K562 (cell line): Measurements from ENCODE around the gene DAPK2. TPM values are rescaled to one million over a fixed set of nuclear protein-coding genes. Genes with fewer than 3 reads are reported as not detected.

Experiments used
- ATAC-seq: fragments of 200-7000 bp; cut with Tn5 transposase; 3 replicates; pipeline ENCODE4 v1.9.1; 2020; ENCODE audit warnings: moderate library complexity
- BruUV-seq: library from RNA; stranded (reverse); fragments of 400-500 nt; replicated peaks from 2 replicates; lab custom pipeline; 2021; lab: Mats Ljungman, UMichigan
- CTCF ChIA-PET: fragments of 300-600 bp; formaldehyde crosslinking; extraction: SDS; loops from one replicate; lab custom pipeline; 2021; ENCODE audit warnings: low intra/inter-chr PET ratio; lab: Yijun Ruan, JAX
- POLR2A ChIA-PET: fragments of 300-600, 350-650 bp; sonication (Branson Sonifier 250); formaldehyde crosslinking; extraction: SDS; loops from one replicate; lab custom pipeline; 2021; ENCODE audit warnings: antibody characterized with exemption, inconsistent platforms; lab: Yijun Ruan, JAX
- DNase-seq, 4 experiments: peaks; one replicate each; pipeline versions ENCODE4 v3.0.0 to v3.0.0-alpha.2; 2011 to 2018; ENCODE audit warnings: low spot score in 3 of 4, mixed read lengths in 3 of 4; ENCODE audit errors: extremely low read depth in 1 of 4
- FAIRE-seq: peaks from 2 replicates; lab custom pipeline; 2011; peaks lifted over from hg19 to GRCh38; lab: Jason Lieb, UNC
- H2AFZ ChIP-seq: 2 replicates; pipeline ENCODE4 v1.6.0; 2011; ENCODE audit warnings: low read depth, low read length, control low read depth, inconsistent platforms
- H3K27ac ChIP-seq: fragments of 200-600 bp; 3 replicates; pipeline ENCODE4 v1.8.0; 2011; ENCODE audit warnings: low read depth, mild to moderate bottlenecking, control low read depth, inconsistent platforms, low read length, moderate library complexity, mixed read lengths; ENCODE audit errors: extremely low read depth
- H3K27me3 ChIP-seq, 2 experiments: fragments of 300-600 bp in 1 of 2; 2 replicates in 1 of 2; 3 replicates in 1 of 2; pipeline versions ENCODE4 v1.6.0 to v1.8.0; 2011; ENCODE audit warnings: inconsistent platforms in 2 of 2, low read length in 2 of 2, mild to moderate bottlenecking in 1 of 2, mixed read lengths in 1 of 2, moderate library complexity in 1 of 2; ENCODE audit not compliant: control insufficient read depth in 2 of 2, insufficient read depth in 2 of 2
- H3K36me3 ChIP-seq: fragments of 300-600 bp; 3 replicates; pipeline ENCODE4 v1.8.0; 2011; ENCODE audit warnings: mild to moderate bottlenecking, low read length, inconsistent platforms; ENCODE audit not compliant: control insufficient read depth, insufficient read depth
- H3K4me1 ChIP-seq, 2 experiments: fragments of 200-600 bp in 1 of 2; replicated peaks in 1 of 2; 2 replicates in 1 of 2; 3 replicates in 1 of 2; pipeline versions ENCODE4 v1.5.1 to v1.8.0; 2011; ENCODE audit warnings: inconsistent platforms in 2 of 2, low read length in 2 of 2, mild to moderate bottlenecking in 1 of 2, mixed read lengths in 1 of 2, moderate library complexity in 1 of 2; ENCODE audit not compliant: control insufficient read depth in 2 of 2, insufficient read depth in 2 of 2
- H3K4me2 ChIP-seq: 2 replicates; pipeline ENCODE4 v1.6.1; 2011; ENCODE audit warnings: low read length, control low read depth, inconsistent platforms, mixed read lengths; ENCODE audit not compliant: insufficient read depth
- H3K4me3 ChIP-seq: fragments of 200-600 bp; sonication (generic), shearing (Covaris generic); 2 replicates; pipeline ENCODE4 v1.5.1; 2016; ENCODE audit warnings: control low read depth, inconsistent platforms
- H3K79me2 ChIP-seq: fragments of 200-600 bp; 3 replicates; pipeline ENCODE4 v1.8.0; 2011; ENCODE audit warnings: low read length, inconsistent platforms; ENCODE audit not compliant: control insufficient read depth, insufficient read depth
- H3K9ac ChIP-seq, 2 experiments: 2 replicates each; pipeline versions ENCODE4 v1.6.0 to v1.6.1; 2011; ENCODE audit warnings: low read depth in 2 of 2, low read length in 2 of 2, control low read depth in 1 of 2, inconsistent platforms in 1 of 2, mild to moderate bottlenecking in 1 of 2, mixed read lengths in 1 of 2; ENCODE audit not compliant: insufficient read depth in 1 of 2
- H3K9me1 ChIP-seq: one replicate; pipeline ENCODE4 v1.6.0; 2011; ENCODE audit warnings: inconsistent platforms, mild to moderate bottlenecking, low read length, moderate library complexity; ENCODE audit not compliant: control insufficient read depth, insufficient read depth
- H3K9me3 ChIP-seq: replicated peaks from 2 replicates; pipeline ENCODE4 v1.5.1; 2011; ENCODE audit warnings: low read depth, low read length, inconsistent platforms; ENCODE audit not compliant: control insufficient read depth, insufficient read depth
- H4K20me1 ChIP-seq: replicated peaks from 2 replicates; pipeline ENCODE4 v1.6.1; 2011; ENCODE audit warnings: low read length, inconsistent platforms, mixed read lengths; ENCODE audit not compliant: control insufficient read depth, insufficient read depth
- BCOR ChIP-seq: fragments of 450-650 bp; IDR thresholded peaks from 2 replicates; pipeline ENCODE4 v1.6.1; 2016
- HDAC2 ChIP-seq: fragments of 450-650 bp; IDR thresholded peaks from 2 replicates; pipeline ENCODE4 v1.6.1; 2016; ENCODE audit warnings: mild to moderate bottlenecking
- POLR2AphosphoS2 ChIP-seq: IDR thresholded peaks from 2 replicates; pipeline ENCODE4 v1.6.1; 2012; ENCODE audit warnings: low read length, improper control_type of control experiment
- TARDBP ChIP-seq: fragments of 450-650 bp; IDR thresholded peaks from 2 replicates; pipeline ENCODE4 v1.6.1; 2016
- YBX1 ChIP-seq: fragments of 450-650 bp; IDR thresholded peaks from 2 replicates; pipeline ENCODE4 v1.7.1; 2016; ENCODE audit warnings: mild to moderate bottlenecking
- ZBTB40 ChIP-seq, 2 experiments: fragments of 450-650 bp in 1 of 2; sonication (generic) in 1 of 2; formaldehyde crosslinking in 1 of 2; IDR thresholded peaks; 2 replicates each; pipeline versions ENCODE4 v1.7.1 to v1.9.0; 2016 to 2022; ENCODE audit warnings: inconsistent platforms in 1 of 2, mild to moderate bottlenecking in 1 of 2, missing genetic modification reagents in 1 of 2
- ZC3H8 ChIP-seq: fragments of 450-650 bp; IDR thresholded peaks from 2 replicates; pipeline ENCODE4 v1.6.1; 2017
- ZNF121 ChIP-seq: sonication (generic); formaldehyde crosslinking; conservative IDR thresholded peaks from 2 replicates; pipeline ENCODE4 v1.8.0; 2022; ENCODE audit warnings: missing genetic modification reagents
- WGBS: fragments of 100-300 bp; shearing (Covaris generic); methylation state at CpG from one replicate; pipeline ENCODE4 v1.1.6; 2016; ENCODE audit warnings: low coverage, mixed read lengths; ENCODE audit not compliant: insufficient coverage; ENCODE audit errors: missing lambda C conversion rate; 5-methylcytosine and 5-hydroxymethylcytosine counted together
- in situ Hi-C: fragments of 300-500 bp; cut with MboI; formaldehyde crosslinking; loops from 4 replicates; pipeline ENCODE4 v1.15.0; 2018; ENCODE audit warnings: inconsistent platforms, mixed read lengths
- intact Hi-C: fragments of 100-400 bp; cut with micrococcal nuclease; formaldehyde crosslinking; loops from 2 replicates; pipeline ENCODE4 v1.14.2; 2022
- polyA plus RNA-seq, 8 experiments: library from polyadenylated mRNA; depleted of rRNA in 4 of 8; stranded (reverse) in 5 of 8; unstranded in 3 of 8; fragments of >200 nt; fragmentation: Nextera tagmentation in 2 of 8; fragmentation: Illumina TruSeq in 1 of 8; extraction: Ambion mirVana in 2 of 8; extraction: Trizol in 1 of 8; gene quantifications; 2 replicates each; pipeline versions ENCODE4 v1.2.1 to v1.2.3, GENCODE V29; 2011 to 2014; ENCODE audit warnings: inconsistent platforms in 1 of 8, missing spikeins in 1 of 8
- total RNA-seq, 7 experiments: library from RNA; depleted of rRNA in 6 of 7; stranded (reverse); fragments of >200 nt in 6 of 7; fragmentation: Illumina TruSeq in 2 of 7; extraction: Trizol in 2 of 7; gene quantifications; 2 replicates each; pipeline versions ENCODE4 v1.2.1 to v1.2.3, GENCODE V29; 2011 to 2021; ENCODE audit warnings: low replicate concordance in 1 of 7

The DAPK2 gene
- total and polyA plus RNA-seq, 9 of the 15 experiments (the other 6 are each of a cell fraction or from before 2014, with no cell fraction given), result 0.14 to 5.2 (median 2.2) TPM

- in situ Hi-C loops, result no loop called here
- H3K4me3 ChIP-seq, result no peak overlapping the region
- no peaks in the 10 kb centered on the region for H3K27me3 ChIP-seq
- H2AFZ ChIP-seq, result no peak overlapping the region
- no peak for ATAC-seq
- no peak overlapping the region for H3K4me2 ChIP-seq
- H3K36me3 ChIP-seq, result no peaks in the 10 kb centered on the region
- H3K27ac ChIP-seq, result no peak overlapping the region
- intact Hi-C loops, result no loop called here
- BruUV-seq, result no TSS peak
- H3K9ac ChIP-seq, result no peak overlapping the region
- WGBS, result 82% methylated on average over 5 of the region's 5 CpGs
- no peak for FAIRE-seq
- POLR2A ChIA-PET, result interaction anchor here (1.1 to 1.7 kb wide), 3 partner anchors 12 to 25 kb away, joined by 3 to 4 read pairs (median 4); no protein-coding TSS in a partner anchor
- H4K20me1 ChIP-seq, result no peaks in the 10 kb centered on the region
- DNase-seq, result no peak
- H3K9me1 ChIP-seq, result no peaks in the 10 kb centered on the region
- H3K4me1 ChIP-seq, result peaks cover 10 to 20% of the 10 kb centered on the region in 2 experiments; a peak in 4 of 5 replicates
- CTCF ChIA-PET, result no interaction called here
- H3K9me3 ChIP-seq, result no peaks in the 10 kb centered on the region
- no peaks in the 10 kb centered on the region for H3K79me2 ChIP-seq
- TF ChIP-seq BCOR (peak; percentile 55), ZNF121 (peak; percentile 51; the same call in 1 of the 2 replicates), POLR2AphosphoS2 (no peak)
Observed at GRCh38 chr15:63858448-63858847, 187.8 kb downstream of the DAPK2 start.

GRCh38 chr15:63857461-63857856 is 188.8 kb downstream of the DAPK2 start:
- no peak overlapping the region for H3K4me2 ChIP-seq
- DNase-seq (no peak), FAIRE-seq (no peak), ATAC-seq (no peak)
- H3K27ac ChIP-seq, result no peak overlapping the region
- H3K9me1 ChIP-seq, result no peaks in the 10 kb centered on the region
- in situ Hi-C loops (no loop called here), intact Hi-C loops (no loop called here)
- H3K9ac ChIP-seq, result peak overlapping the region in 1 of 2 experiments; percentile 62; a peak in 1 of 4 replicates
- H3K4me1 ChIP-seq, result peaks cover 10 to 20% of the 10 kb centered on the region in 2 experiments; a peak in 4 of 5 replicates
- H3K4me3 ChIP-seq, result no peak overlapping the region
- POLR2A ChIA-PET, result interaction anchor here (0.7 to 1.7 kb wide), 2 partner anchors 9 to 22 kb away, joined by 4 to 5 read pairs; no protein-coding TSS in a partner anchor
- no TSS peak for BruUV-seq
- H3K9me3 ChIP-seq, result no peaks in the 10 kb centered on the region
- H4K20me1 ChIP-seq, result no peaks in the 10 kb centered on the region
- H3K36me3 ChIP-seq, result no peaks in the 10 kb centered on the region
- H2AFZ ChIP-seq, result no peak overlapping the region; the same call in 1 of the 2 replicates
- CTCF ChIA-PET, result no interaction called here
- WGBS, result 27% methylated on average over 3 of the region's 3 CpGs
- H3K27me3 ChIP-seq, result no peaks in the 10 kb centered on the region
- no peaks in the 10 kb centered on the region for H3K79me2 ChIP-seq
- no peak for TF ChIP-seq TARDBP
- TF ChIP-seq ZC3H8, result no peak
- TF ChIP-seq HDAC2, result no peak
- no peak for TF ChIP-seq YBX1
- no peak for TF ChIP-seq ZBTB40 (IDR thresholded peaks at IDR 0.05)
- no peak for TF ChIP-seq ZBTB40 (CRISPR knock-in tag; IDR thresholded peaks at IDR 0.05)
